ENCODE measurements around the gene PRPF19.

GRCh38 chr11:60897496-60897895 is 8.9 kb downstream of the PRPF19 start:
- TF ChIP-seq CTCF (IDR thresholded peaks at IDR 0.05) = no peak
- TF ChIP-seq ZFX (IDR thresholded peaks at IDR 0.05; ENCODE audit: borderline replicate concordance) = no peak
